DOHH2 (cell line): ENCODE data around the gene NUDT3.

Source experiments
- CTCF ChIP-seq: fragments of 200-600 bp; sonication (generic); IDR thresholded peaks from one replicate; pipeline ENCODE4 v1.5.1; 2014; ENCODE audit warnings: antibody characterized with exemption, mild to moderate bottlenecking, low read depth, low read length; ENCODE audit not compliant: poor library complexity, severe bottlenecking
- EZH2phosphoT487 ChIP-seq: fragments of 200-600 bp; sonication (generic); IDR thresholded peaks from 2 replicates; pipeline ENCODE4 v1.6.1; 2017; ENCODE audit warnings: borderline replicate concordance, mild to moderate bottlenecking, antibody characterized with exemption, low read length, moderate library complexity, mixed read lengths

GRCh38 chr6:34378470-34378869 lies 14.0 kb downstream of the NUDT3 start:
- TF ChIP-seq CTCF, result no peak
- no peak for TF ChIP-seq EZH2phosphoT487
